ENCODE data around the gene ATF2.

The ATF2 gene, protein sequence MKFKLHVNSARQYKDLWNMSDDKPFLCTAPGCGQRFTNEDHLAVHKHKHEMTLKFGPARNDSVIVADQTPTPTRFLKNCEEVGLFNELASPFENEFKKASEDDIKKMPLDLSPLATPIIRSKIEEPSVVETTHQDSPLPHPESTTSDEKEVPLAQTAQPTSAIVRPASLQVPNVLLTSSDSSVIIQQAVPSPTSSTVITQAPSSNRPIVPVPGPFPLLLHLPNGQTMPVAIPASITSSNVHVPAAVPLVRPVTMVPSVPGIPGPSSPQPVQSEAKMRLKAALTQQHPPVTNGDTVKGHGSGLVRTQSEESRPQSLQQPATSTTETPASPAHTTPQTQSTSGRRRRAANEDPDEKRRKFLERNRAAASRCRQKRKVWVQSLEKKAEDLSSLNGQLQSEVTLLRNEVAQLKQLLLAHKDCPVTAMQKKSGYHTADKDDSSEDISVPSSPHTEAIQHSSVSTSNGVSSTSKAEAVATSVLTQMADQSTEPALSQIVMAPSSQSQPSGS

DNA sequence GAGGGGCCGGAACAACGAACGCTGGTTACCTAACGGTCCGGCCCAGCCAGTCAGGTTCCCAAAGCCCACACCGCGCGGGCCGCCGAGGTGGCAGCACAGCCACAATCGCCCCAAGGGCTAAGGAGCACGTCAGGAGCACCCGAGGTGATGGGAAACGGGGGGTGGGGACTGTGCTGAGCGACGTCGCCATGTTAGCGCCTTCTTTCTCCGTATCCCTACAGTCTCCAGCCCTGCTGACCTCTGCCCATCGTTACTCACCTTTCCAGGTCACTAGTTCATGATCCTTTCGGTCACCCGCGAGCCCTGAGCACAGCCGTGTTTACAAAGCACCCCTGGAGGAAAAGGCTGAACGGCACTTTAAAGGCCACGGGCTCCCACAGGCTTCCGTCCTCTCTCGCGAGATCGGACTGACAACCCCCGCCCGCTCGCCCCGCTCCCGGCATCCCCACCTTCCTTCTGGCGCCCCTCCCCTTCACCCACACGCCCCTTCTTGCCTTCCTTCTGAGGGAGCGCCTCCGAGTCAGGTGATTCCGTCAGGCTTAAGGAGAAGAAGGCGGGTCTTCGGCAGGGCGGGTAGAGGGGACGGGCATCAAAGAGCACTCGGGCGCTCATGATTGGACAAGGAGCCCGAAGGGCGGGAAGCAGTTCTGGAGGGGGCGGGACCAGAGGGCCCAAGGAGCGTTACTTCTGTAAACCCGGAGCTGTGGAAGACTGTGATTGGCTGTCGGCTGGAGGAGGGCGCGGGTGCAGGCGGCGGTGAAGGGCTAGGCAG, at the start of gene ATF2:
ATF2 (minus strand) TSS at position 412 of the 772 bp plus-strand sequence. CDS start 31,760 bp downstream, outside the sequence.
- peak; percentile 89 for DNase-seq (ENCODE audit: low spot score)

DNA sequence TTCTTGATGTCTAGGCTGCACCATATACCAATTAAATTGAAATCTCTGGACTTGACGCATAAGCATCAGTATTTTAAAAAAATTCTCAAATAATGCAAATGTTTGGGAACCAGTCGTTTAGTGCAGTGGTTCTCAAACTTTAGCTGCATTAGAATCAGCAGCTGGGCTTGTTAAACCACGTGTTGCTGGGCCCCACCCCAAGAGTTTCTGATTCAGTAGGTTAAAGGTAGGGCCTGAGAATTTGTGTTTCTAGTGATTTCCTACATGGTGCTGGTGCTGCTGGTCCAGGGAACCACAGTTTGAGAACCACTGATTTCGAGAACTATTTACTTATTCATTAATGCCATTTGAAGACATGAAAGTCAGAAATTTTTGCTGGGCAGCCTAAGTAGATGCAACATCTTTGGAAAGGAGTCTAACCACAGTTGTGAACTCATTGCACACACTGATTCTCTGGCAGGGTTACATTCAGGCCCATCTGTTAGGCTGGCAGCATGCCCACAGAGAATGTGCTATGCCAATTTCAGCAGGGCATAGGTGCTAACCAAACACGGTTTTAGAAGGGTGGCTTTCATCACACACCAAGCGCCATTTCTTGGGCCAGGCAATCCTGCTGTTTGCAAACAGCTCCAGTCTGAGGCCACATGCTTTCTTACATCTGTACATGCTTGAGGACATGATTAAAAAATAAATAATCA, 39.9 kb upstream of the ATF2 start:
- no peak for DNase-seq (ENCODE audit: low spot score)

DNA sequence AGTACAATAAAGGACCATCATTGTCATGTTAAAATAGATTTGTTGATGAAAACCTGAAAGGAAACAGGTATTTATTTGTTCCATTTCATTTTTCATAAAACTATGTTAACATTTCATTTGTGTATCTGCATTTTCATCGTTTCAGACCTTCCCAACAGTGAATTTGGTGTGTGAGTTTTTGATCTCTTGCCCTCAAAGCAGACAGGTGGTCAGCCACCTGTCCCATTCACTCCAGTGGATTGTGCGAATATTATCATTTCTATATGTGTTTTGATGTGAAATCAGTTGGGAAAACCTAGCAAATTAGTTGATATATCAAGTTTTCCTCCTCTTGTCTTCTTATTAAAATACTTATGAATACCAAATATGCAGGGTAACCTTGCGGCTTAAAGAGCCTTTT, 38.9 kb upstream of the ATF2 start:
- no peak for DNase-seq (ENCODE audit: low spot score)

- DNase-seq (ENCODE audit: low spot score): peak; percentile 8
Measured at GRCh38 chr2:175205523-175205922, 37.5 kb upstream of the ATF2 start.

DNA sequence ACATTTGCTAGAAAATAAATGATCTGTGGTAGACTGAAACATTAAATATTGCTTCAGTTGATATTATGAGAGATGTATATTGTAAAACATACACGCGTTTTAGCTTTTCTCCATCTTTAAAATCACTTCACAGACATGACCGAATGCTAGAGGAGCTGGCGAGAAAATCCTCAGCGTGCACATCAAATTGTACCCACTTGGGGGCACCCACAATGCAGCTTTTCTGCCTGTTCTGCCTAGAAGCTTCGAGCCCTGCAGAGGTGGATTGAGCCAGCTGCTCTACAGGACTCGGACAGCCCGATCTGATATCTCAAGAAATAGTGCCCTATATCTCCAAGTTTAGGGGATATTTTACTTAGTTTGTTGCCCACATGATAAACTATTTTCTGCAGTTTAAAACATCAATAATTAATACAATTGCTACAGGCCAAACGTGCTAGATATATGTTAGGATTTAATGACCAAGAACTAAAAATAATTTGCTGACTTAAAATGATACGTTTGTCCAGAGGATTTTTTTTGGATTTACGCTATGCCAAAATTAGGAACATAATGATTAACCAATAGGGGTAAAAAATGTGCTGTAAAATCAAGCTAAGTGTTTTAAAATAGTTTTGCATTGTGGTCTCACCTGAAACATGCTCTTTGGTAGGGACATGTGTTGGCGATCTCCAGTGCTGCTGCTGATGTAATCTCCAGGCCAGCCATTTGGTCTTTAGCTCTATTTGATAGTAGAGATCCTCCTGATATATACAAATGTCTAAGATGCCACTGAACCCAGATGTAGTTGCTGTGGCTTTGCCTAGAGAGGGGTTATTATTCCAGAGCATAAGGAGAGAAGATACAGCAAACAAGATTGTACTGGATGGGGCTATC, 35.9 kb upstream of the ATF2 start:
- peak; percentile 12 for DNase-seq (ENCODE audit: low spot score)

GRCh38 chr2:175195012-175195411, 27.0 kb upstream of the ATF2 start:
- no peak for DNase-seq (ENCODE audit: low spot score)

DNA sequence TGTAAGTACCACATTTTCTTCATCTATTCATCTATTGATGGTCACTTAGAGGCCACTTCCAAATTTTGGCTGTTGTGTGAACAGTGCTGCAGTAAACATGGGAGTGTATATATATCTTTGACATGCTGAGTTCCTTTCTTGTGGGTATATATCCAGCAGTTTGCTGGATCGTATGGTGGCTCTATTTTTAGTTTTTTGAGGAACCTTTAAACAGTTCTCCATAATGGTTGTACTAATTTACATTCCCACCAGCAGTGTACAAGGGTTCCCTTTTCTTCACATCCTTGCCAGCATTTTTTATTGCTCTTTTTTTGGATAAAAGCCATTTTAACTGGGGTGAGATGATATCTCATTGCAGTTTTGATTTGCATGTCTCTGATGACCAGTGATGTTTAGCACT, 20.8 kb upstream of the ATF2 start:
- no peak for DNase-seq (ENCODE audit: low spot score)

- DNase-seq (ENCODE audit: low spot score): peak; percentile 13
Measured at GRCh38 chr2:175187378-175187777, 19.4 kb upstream of the ATF2 start.

DNA sequence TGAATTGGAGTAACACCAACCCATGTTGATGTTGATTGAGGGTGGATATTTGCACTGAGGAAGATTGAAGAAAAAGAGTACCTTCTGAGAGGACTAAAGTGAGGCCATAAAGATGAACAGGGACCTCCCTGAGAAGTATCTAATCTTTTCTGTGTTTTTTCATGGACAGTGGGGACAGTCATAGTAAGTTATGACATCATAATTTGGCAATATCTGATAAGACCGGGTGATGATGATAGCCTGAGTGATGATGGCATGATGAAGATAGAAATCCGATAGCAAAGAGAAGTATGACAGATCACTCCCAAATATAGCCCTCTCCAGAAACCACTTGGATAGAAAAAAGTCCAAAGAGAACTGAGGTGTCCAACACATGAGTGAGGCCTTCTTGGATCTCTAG, 15.7 kb upstream of the ATF2 start:
- DNase-seq (ENCODE audit: low spot score): no peak

GRCh38 chr2:175181877-175182308, 13.9 kb upstream of the ATF2 start:
- DNase-seq (ENCODE audit: low spot score): no peak

- DNase-seq (ENCODE audit: low spot score): peak; percentile 93
Measured at GRCh38 chr2:175181104-175181876, 13.3 kb upstream of the ATF2 start, which contains the start of gene ATP5MC3. Gene ATP5MC3, minus strand, starts transcription at chr2:175181710. Its CDS starts 317 bp downstream, at chr2:175181393.

DNA sequence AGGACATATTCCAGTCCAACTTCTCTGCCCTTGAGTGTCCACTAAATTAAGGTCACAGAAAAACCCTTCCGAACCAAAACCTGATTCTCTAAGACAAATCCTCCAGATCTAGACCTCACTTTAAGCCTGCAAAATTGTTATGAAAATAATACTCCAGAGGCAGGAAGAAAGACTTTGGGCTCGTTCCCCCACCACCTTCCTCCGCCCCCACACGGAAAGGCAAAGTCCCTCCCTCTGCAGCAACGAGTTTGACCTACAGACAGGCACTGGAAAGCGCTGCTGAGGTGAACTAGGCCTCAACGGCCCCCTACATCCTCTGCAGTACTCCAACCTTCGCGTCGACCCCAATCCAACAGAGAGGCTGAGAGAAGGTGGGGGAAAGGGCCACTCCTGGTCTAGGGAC, 12.7 kb upstream of the ATF2 start:
- DNase-seq (ENCODE audit: low spot score): peak; percentile 35

DNA sequence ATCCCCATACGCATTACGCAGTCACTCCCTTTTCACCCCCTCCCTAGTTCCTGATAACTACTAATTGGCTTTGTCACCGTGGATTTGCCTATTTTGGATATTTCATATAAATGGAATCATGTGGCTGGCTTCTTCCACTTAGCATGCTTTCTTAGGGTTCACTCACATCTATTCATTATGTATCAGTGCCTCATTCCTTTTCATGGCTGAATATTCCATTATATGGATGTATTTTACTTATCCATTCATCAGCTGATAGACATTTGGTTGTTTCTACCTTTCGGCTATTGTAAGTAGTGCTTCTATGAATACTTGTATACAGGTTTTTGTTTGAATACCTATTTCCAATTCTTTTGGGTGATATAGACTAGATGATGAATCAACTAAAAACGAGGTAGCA, 8.6 kb upstream of the ATF2 start:
- DNase-seq (ENCODE audit: low spot score): no peak

- no peak for DNase-seq (ENCODE audit: low spot score)
Measured at GRCh38 chr2:175175896-175176295, 7.9 kb upstream of the ATF2 start.

DNA sequence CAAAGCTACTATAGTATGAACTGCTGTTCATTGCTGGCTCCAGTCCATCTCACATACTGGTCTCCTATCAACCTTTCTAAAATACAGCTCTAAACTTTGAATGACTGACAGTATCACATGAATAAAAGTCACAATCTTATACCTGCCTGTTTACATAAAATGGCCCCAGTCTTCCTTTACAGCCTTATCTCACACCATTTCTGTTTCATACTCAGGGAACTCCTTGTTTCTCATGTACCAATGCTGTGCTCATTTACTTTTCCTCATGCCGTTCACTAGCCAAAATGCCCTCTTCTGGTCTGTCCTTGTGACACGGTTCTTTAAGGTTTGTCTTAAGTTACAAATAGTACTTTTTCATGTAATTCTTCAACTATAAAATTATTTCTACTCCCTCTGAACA, 7.3 kb upstream of the ATF2 start:
- no peak for DNase-seq (ENCODE audit: low spot score)

DNA sequence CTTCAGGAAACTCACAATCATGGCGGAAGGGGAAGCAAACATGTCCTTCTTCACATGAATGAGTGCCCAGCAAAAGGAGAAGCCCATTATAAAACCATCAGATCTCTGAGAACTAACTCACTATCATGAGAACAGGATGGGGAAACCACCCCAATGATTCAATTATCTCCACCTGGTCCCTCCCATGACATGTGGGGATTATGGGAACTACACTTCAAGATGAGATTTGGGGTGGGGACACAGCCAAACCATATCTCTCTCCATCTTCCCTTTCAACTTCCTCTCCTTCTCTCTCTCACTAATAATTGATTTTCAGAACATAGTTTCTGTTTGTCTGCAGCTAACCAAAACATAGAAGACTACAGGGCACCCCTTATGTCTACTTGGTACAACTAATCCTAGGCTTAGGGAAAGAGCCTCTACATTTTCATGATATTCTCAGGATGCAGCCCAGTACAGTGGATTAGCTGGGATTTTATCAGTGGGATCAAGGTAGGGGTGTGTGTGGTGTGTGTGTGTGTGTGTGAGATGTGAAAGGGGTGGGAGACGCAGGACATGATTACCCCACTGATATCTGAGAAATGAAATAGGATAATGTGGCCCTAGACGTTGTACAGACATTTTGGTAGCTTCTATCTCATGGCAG, 2.8 kb upstream of the ATF2 start:
- no peak for DNase-seq (ENCODE audit: low spot score)

DNA sequence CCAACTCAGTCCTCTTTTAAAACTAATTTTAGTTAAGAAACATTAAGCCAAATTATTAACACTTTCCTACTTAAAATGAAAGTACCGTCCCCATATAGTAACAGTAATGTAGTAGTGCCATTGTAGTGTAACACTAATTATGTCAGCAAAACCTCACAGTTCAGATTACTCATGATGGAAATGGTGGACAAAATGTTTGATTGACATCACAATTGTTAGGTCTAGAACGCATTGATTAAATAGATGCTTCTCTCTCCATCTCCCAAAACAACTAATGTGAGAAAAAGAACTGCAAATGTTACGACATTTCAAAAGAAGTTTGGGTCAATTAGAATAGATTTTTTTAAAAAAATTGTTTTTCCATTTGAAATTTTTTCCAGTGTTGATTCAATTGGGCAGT, 1.2 kb upstream of the ATF2 start:
- DNase-seq (ENCODE audit: low spot score): no peak

- DNase-seq (ENCODE audit: low spot score): no peak
Measured at GRCh38 chr2:175168564-175168945, 552 bp upstream of the ATF2 start.

GRCh38 chr2:175167076-175167791, 769 bp downstream of the ATF2 start:
- peak; percentile 37 for DNase-seq (ENCODE audit: low spot score)
